ENCODE results near the gene NOL4L. TPM values are rescaled to one million over a fixed set of nuclear protein-coding genes. Genes with fewer than 3 reads are reported as not detected.

Gene NOL4L
- polyA plus RNA-seq, 3 donors, result 1.1 to 30.9 (median 2.8) TPM

- Histone ChIP-seq H3K4me3 (replicated peaks in 1 of 3; ENCODE audit: low read depth in 2 of 3, low read length in 3 of 3) (no peak overlapping the region), H3K27ac (ENCODE audit: low read depth in 1 of 2, low read length in 2 of 2) (no peak overlapping the region), H3K36me3 (replicated peaks in 1 of 2; ENCODE audit: control insufficient read depth in 1 of 2, insufficient read depth in 2 of 2, low read length in 2 of 2) (peaks cover 8 to 14% of the 10 kb centered on the region in 2 donors), H3K79me2 (ENCODE audit: insufficient read depth, low read length) (peaks cover 17% of the 10 kb centered on the region), H3K9ac (ENCODE audit: insufficient read depth, low read length, poor library complexity, severe bottlenecking) (no peak overlapping the region), H3K4me2 (replicated peaks; ENCODE audit: extremely low read depth, low read length, poor library complexity, severe bottlenecking) (no peak overlapping the region), H4K20me1 (ENCODE audit: insufficient read depth, low read length) (peaks cover 57% of the 10 kb centered on the region), H3K9me3 (replicated peaks in 1 of 2; ENCODE audit: control insufficient read depth in 1 of 2, insufficient read depth in 1 of 2, low read length in 2 of 2) (no peaks in the 10 kb centered on the region), H3K27me3 (ENCODE audit: control insufficient read depth in 2 of 2, insufficient read depth in 2 of 2, low read length in 2 of 2) (no peaks in the 10 kb centered on the region), H3K4me1 (ENCODE audit: control insufficient read depth in 1 of 2, insufficient read depth in 2 of 2, low read length in 2 of 2) (peaks cover 7% of the 10 kb centered on the region in 2 donors), H2AFZ (ENCODE audit: insufficient read depth, low read depth, low read length, poor library complexity, severe bottlenecking) (no peak overlapping the region)
- Mint-ChIP-seq H3K27ac (no peak overlapping the region), H3K9me3 (no peaks in the 10 kb centered on the region), H3K4me1 (peaks cover 11% of the 10 kb centered on the region), H3K4me3 (no peak overlapping the region), H3K27me3 (ENCODE audit: low read depth in 3 of 3) (peaks cover 0 to 5% (median 2%) of the 10 kb centered on the region in 3 donors), H3K36me3 (peaks cover 9 to 20% of the 10 kb centered on the region in 2 donors)
- no peak for DNase-seq
- TF ChIP-seq CTCF (IDR thresholded peaks at IDR 0.05), result no peak
- 96% methylated on average over 20 of the region's 28 CpGs for WGBS (ENCODE audit: insufficient coverage)
- intact Hi-C loops (cut with micrococcal nuclease), result no loop called here
Observed at GRCh38 chr20:32463642-32464400, 121.3 kb downstream of the NOL4L start.

- peaks cover 11 to 20% of the 10 kb centered on the region in 2 donors for H3K36me3 Mint-ChIP-seq
- Histone ChIP-seq H3K9me3 (replicated peaks in 1 of 2; ENCODE audit: control insufficient read depth in 1 of 2, insufficient read depth in 1 of 2, low read length in 2 of 2) (no peaks in the 10 kb centered on the region), H3K27me3 (ENCODE audit: control insufficient read depth in 2 of 2, insufficient read depth in 2 of 2, low read length in 2 of 2) (no peaks in the 10 kb centered on the region), H3K4me2 (replicated peaks; ENCODE audit: extremely low read depth, low read length, poor library complexity, severe bottlenecking) (no peak overlapping the region), H3K4me1 (ENCODE audit: control insufficient read depth in 1 of 2, insufficient read depth in 2 of 2, low read length in 2 of 2) (peaks cover 7 to 12% of the 10 kb centered on the region in 2 donors), H3K9ac (ENCODE audit: insufficient read depth, low read length, poor library complexity, severe bottlenecking) (no peak overlapping the region), H3K79me2 (ENCODE audit: insufficient read depth, low read length) (peaks cover 17% of the 10 kb centered on the region), H3K4me3 (replicated peaks in 1 of 3; ENCODE audit: low read depth in 2 of 3, low read length in 3 of 3) (no peak overlapping the region), H3K36me3 (replicated peaks in 1 of 2; ENCODE audit: control insufficient read depth in 1 of 2, insufficient read depth in 2 of 2, low read length in 2 of 2) (peaks cover 8 to 14% of the 10 kb centered on the region in 2 donors), H3K27ac (ENCODE audit: low read depth in 1 of 2, low read length in 2 of 2) (no peak overlapping the region), H4K20me1 (ENCODE audit: insufficient read depth, low read length) (peaks cover 60% of the 10 kb centered on the region), H2AFZ (ENCODE audit: insufficient read depth, low read depth, low read length, poor library complexity, severe bottlenecking) (no peak overlapping the region)
- no peak overlapping the region for H3K4me3 Mint-ChIP-seq
- peaks cover 0 to 5% (median 2%) of the 10 kb centered on the region in 3 donors for H3K27me3 Mint-ChIP-seq (ENCODE audit: low read depth in 3 of 3)
- WGBS (ENCODE audit: insufficient coverage), result 100% methylated on average over 4 of the region's 15 CpGs
- no peak for TF ChIP-seq CTCF (IDR thresholded peaks at IDR 0.05)
- no peak for DNase-seq
- H3K9me3 Mint-ChIP-seq, result no peaks in the 10 kb centered on the region
- intact Hi-C loops (cut with micrococcal nuclease), result no loop called here
- H3K27ac Mint-ChIP-seq, result peak overlapping the region in 1 of 7 donors; percentile 73
- H3K4me1 Mint-ChIP-seq, result peaks cover 17% of the 10 kb centered on the region
Observed at GRCh38 chr20:32462900-32463641, 122.1 kb downstream of the NOL4L start.

Data from CD14-positive monocyte (primary cell).